Glutamatergic neuron (in vitro differentiated cells): ENCODE measurements around the gene COL28A1. TPM values are rescaled to one million over a fixed set of nuclear protein-coding genes. Genes with fewer than 3 reads are reported as not detected.

Experiments
- DNase-seq: peaks from one replicate; pipeline ENCODE4 v3.0.0; 2022
- H3K27ac Mint-ChIP-seq: one replicate; pipeline ENCODE4 v1.8.0; 2020; ENCODE audit warnings: mild to moderate bottlenecking, mixed read lengths, inconsistent platforms; ENCODE audit not compliant: unreplicated experiment
- H3K27me3 Mint-ChIP-seq: one replicate; pipeline ENCODE4 v1.8.0; 2020; ENCODE audit warnings: mild to moderate bottlenecking, moderate library complexity, mixed read lengths, inconsistent platforms; ENCODE audit not compliant: unreplicated experiment
- H3K36me3 Mint-ChIP-seq: one replicate; pipeline ENCODE4 v1.8.0; 2020; ENCODE audit warnings: mild to moderate bottlenecking, mixed read lengths, inconsistent platforms; ENCODE audit not compliant: unreplicated experiment
- H3K4me1 Mint-ChIP-seq: one replicate; pipeline ENCODE4 v1.8.0; 2020; ENCODE audit warnings: mild to moderate bottlenecking, low read depth, mixed read lengths, inconsistent platforms; ENCODE audit not compliant: unreplicated experiment
- H3K4me3 Mint-ChIP-seq: one replicate; pipeline ENCODE4 v1.8.0; 2020; ENCODE audit warnings: mild to moderate bottlenecking, mixed read lengths, inconsistent platforms; ENCODE audit not compliant: unreplicated experiment
- H3K9me3 Mint-ChIP-seq: one replicate; pipeline ENCODE4 v1.8.0; 2020; ENCODE audit warnings: mild to moderate bottlenecking, moderate library complexity, mixed read lengths, inconsistent platforms; ENCODE audit not compliant: unreplicated experiment
- total RNA-seq: library from RNA; stranded (reverse); fragmentation: NEBNext Ultra II Directional; extraction: Animal tissue kit (Norgen Biotek cat#: 25700); gene quantifications from one replicate; pipeline ENCODE4 v1.2.1, GENCODE V29; 2021; ENCODE audit not compliant: unreplicated experiment
- TF ChIP-seq, protein P1 (sequence below): fragments of 200-600 bp; sonication (generic); IDR thresholded peaks from one replicate; pipeline ENCODE4 v1.5.0; 2021; ENCODE audit not compliant: partially characterized antibody, unreplicated experiment

Gene COL28A1
- total RNA-seq, 1 donor from 2014 or later, result 0.39 TPM

DNA sequence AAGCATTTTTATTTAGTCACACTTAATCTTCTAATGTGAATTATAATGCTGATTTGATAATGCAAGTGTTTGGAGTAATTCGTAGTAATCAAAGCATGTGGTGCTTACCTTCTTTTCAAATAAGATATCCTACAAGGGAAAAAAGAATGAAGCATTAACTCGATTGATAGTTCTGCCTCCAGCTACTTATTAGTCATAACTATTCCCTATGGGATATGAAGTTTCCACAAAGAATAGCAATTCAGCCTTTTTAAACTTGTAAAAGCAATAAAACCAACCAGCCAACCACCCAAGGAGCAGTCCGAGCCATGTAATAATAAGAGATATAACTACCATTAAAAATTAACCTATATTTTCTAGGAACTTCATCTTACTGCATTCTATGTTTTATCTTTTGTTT is 11.6 kb downstream of the COL28A1 start:
- Mint-ChIP-seq H3K36me3 (peaks cover 6% of the 10 kb centered on the region), H3K4me1 (no peaks in the 10 kb centered on the region), H3K27ac (no peak overlapping the region), H3K4me3 (no peak overlapping the region), H3K27me3 (peaks cover 1% of the 10 kb centered on the region), H3K9me3 (no peaks in the 10 kb centered on the region)
- TF ChIP-seq, protein P1, sequence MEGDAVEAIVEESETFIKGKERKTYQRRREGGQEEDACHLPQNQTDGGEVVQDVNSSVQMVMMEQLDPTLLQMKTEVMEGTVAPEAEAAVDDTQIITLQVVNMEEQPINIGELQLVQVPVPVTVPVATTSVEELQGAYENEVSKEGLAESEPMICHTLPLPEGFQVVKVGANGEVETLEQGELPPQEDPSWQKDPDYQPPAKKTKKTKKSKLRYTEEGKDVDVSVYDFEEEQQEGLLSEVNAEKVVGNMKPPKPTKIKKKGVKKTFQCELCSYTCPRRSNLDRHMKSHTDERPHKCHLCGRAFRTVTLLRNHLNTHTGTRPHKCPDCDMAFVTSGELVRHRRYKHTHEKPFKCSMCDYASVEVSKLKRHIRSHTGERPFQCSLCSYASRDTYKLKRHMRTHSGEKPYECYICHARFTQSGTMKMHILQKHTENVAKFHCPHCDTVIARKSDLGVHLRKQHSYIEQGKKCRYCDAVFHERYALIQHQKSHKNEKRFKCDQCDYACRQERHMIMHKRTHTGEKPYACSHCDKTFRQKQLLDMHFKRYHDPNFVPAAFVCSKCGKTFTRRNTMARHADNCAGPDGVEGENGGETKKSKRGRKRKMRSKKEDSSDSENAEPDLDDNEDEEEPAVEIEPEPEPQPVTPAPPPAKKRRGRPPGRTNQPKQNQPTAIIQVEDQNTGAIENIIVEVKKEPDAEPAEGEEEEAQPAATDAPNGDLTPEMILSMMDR, result no peak
- DNase-seq, result no peak

DNA sequence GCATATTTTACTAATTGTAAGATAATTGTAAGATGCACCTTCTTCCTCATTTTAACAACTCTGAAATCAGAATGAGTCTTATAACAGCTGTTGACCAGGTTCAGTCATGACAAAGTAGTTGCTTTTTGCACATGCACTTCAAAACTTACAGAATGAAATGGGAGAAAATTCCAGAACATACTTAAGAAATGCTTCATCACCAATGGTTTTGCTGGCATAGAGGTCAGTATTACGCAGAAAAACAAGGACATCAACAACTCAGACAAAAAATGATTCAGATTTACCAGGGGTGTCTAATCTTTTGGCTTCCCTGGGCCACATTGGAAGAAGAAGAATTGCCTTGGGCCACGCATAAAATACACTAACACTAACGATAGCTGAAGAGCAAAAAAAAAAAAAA is 13.3 kb downstream of the COL28A1 start:
- Mint-ChIP-seq H3K4me1 (no peaks in the 10 kb centered on the region), H3K4me3 (no peak overlapping the region), H3K36me3 (peaks cover 6% of the 10 kb centered on the region), H3K27ac (no peak overlapping the region), H3K9me3 (no peaks in the 10 kb centered on the region), H3K27me3 (peaks cover 1% of the 10 kb centered on the region)
- TF ChIP-seq, protein P1, result no peak
- no peak for DNase-seq

DNA sequence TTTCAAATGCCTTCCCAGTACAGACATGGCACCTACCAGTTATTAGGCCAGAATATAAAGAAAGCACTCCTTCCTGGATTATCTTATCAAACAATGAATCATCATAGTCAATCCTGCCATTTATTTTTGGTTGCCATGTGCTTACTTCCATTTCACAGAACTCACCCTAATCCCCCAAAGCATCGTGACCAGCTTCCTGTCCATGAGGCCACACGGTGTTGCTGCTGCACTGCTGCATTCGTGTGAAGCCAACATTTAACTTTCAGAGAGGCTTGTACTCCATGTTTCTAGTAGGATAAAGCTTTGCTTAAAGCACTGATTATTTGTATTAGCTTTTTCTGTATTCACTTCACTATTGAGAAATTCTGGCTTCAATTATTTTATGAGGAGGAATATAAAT is 14.4 kb downstream of the COL28A1 start:
- no peak overlapping the region for H3K4me3 Mint-ChIP-seq
- H3K27ac Mint-ChIP-seq, result no peak overlapping the region
- peaks cover 1% of the 10 kb centered on the region for H3K27me3 Mint-ChIP-seq
- no peaks in the 10 kb centered on the region for H3K4me1 Mint-ChIP-seq
- TF ChIP-seq, protein P1, result no peak
- no peak for DNase-seq
- H3K36me3 Mint-ChIP-seq, result peaks cover 5% of the 10 kb centered on the region
- H3K9me3 Mint-ChIP-seq, result no peaks in the 10 kb centered on the region

DNA sequence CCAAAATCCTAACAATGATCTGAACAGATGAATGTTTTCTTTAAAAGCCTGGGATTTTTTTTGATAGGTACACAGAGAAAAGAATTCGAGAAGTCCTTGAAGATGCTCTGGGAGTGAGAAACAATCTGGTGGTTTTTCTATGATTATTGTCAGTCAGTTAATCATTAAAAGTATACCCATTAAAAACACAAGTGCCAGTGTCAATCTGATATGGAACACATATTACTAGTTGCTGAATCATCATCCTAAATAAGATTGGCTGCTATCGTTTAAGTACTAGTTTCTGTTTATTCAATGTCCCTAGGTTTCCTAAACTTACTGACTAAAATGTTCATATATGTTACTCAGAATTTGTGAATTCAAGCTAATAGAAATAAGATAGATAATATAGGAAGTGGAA is 16.1 kb downstream of the COL28A1 start:
- H3K27ac Mint-ChIP-seq, result no peak overlapping the region

DNA sequence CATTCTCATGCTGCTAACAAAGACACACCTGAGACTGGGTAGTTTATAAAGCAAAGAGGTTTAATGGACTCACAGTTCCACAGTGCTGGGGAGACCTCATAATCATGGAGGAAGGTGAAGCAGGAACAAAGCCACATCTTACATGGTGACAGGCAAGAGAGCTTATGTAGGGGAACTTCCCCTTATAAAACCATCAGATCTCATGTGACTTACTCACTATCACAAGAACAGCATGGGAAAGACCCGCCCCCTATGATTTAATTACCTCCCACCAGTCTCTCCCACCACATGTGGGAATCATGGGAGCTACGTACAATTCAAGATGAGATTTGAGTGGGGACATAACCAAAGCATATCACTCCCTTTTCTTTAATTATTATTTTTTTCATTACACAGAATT is 16.6 kb downstream of the COL28A1 start:
- peaks cover 1% of the 10 kb centered on the region for H3K27me3 Mint-ChIP-seq
- H3K27ac Mint-ChIP-seq, result no peak overlapping the region
- no peaks in the 10 kb centered on the region for H3K9me3 Mint-ChIP-seq
- TF ChIP-seq, protein P1, result no peak
- no peaks in the 10 kb centered on the region for H3K4me1 Mint-ChIP-seq
- DNase-seq, result no peak
- no peak overlapping the region for H3K4me3 Mint-ChIP-seq
- H3K36me3 Mint-ChIP-seq, result no peaks in the 10 kb centered on the region

More for the DNA sequence above, 16.1 kb downstream of the COL28A1 start:
- no peaks in the 10 kb centered on the region for H3K9me3 Mint-ChIP-seq
- no peak for DNase-seq
- H3K36me3 Mint-ChIP-seq, result no peaks in the 10 kb centered on the region
- TF ChIP-seq, protein P1, result no peak
- H3K4me3 Mint-ChIP-seq, result no peak overlapping the region
- H3K4me1 Mint-ChIP-seq, result no peaks in the 10 kb centered on the region
- H3K27me3 Mint-ChIP-seq, result peaks cover 1% of the 10 kb centered on the region
